Hepatocyte (in vitro differentiated cells): Measurements from ENCODE around the gene SLC25A4.

ENCODE experiments used
- CTCF ChIP-seq: fragments of 200-600 bp; sonication (generic); IDR thresholded peaks from 2 replicates; pipeline ENCODE4 v1.5.1; 2016; ENCODE audit warnings: antibody characterized with exemption, mild to moderate bottlenecking; ENCODE audit not compliant: poor library complexity
- EZH2 ChIP-seq: fragments of 200-600 bp; sonication (generic); IDR thresholded peaks from 2 replicates; pipeline ENCODE4 v1.6.1; 2016; ENCODE audit warnings: antibody characterized with exemption, mild to moderate bottlenecking, borderline replicate concordance
- EZH2phosphoT487 ChIP-seq: fragments of 200-600 bp; sonication (generic); IDR thresholded peaks from one replicate; pipeline ENCODE4 v1.6.1; 2018; ENCODE audit warnings: antibody characterized with exemption, mild to moderate bottlenecking, low read depth, moderate library complexity; ENCODE audit not compliant: unreplicated experiment, severe bottlenecking

DNA sequence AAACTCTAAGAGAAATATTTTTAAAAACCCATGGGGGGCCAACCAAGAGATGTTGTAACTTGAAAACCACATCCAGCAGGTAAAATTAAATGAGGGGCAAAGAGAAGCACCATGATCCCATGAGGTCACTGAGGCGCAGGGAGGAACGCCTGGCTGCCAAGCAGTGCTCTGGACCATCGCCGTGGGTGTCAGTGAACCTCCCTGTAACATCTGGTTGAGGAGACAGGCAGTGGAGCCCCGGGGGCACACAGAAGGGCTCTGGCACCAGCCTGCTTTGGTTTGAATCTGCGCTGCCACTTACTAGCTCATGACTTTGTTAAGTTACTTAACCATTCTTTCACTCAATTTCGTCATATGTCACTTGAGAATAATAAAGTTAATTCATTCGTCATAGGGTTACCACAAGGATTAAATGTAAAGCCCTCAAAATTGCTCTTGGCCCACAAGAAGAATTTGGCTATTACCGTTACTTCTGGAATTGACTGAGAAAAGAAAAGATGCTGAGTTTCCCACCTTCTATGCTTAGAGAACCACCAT is 41.6 kb upstream of the SLC25A4 start:
- TF ChIP-seq CTCF (no peak), EZH2phosphoT487 (no peak), EZH2 (no peak)
